ENCODE measurements around the gene ZDHHC14. TPM values are rescaled to one million over a fixed set of nuclear protein-coding genes. Genes with fewer than 3 reads are reported as not detected.
"Not testable (repeated sequence)": the region's sequence is repeated elsewhere in the genome, so short reads cannot be mapped to it uniquely, and the experiment has no call there.

ZDHHC14 gene
- total RNA-seq, 1 donor from 2014 or later = 3.1 TPM

GRCh38 chr6:157407646-157408045 is 26.7 kb downstream of the ZDHHC14 start:
- ATAC-seq = no peak

GRCh38 chr6:157408427-157408826 is 27.4 kb downstream of the ZDHHC14 start:
- ATAC-seq = not testable (repeated sequence)

DNA sequence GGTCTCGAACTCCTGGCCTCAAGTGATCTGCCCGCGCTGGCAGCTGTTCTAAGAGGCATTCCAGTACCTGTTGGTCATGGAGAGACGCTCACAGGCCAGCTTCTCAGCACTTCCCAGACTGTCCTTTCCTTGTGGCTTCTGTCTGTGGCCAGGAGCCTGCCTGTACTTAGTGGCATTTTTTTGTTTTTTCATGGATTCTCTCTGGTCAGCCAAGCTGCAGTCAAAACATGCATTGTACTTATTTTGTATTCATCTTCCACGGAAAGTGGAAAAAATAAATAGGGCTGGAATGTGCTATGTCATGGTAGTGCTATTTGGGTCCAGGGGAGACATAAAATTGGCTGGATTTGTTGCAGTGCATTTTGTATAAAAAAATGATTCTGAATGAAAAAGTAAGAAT is 29.1 kb downstream of the ZDHHC14 start:
- no peak for ATAC-seq

GRCh38 chr6:157411368-157411767 is 30.4 kb downstream of the ZDHHC14 start:
- ATAC-seq = no peak

- no peak for ATAC-seq
Observed at GRCh38 chr6:157412791-157413190, 31.8 kb downstream of the ZDHHC14 start.

GRCh38 chr6:157420497-157420896 is 39.5 kb downstream of the ZDHHC14 start:
- no peak for ATAC-seq

- no peak for ATAC-seq
Observed at GRCh38 chr6:157424491-157425020, 43.6 kb downstream of the ZDHHC14 start.

GRCh38 chr6:157427969-157428368 is 47.0 kb downstream of the ZDHHC14 start:
- ATAC-seq = no peak

- peak; percentile 73 for ATAC-seq
Observed at GRCh38 chr6:157428427-157429202, 47.6 kb downstream of the ZDHHC14 start.

- no peak for ATAC-seq
Observed at GRCh38 chr6:157429248-157429647, 48.3 kb downstream of the ZDHHC14 start.

GRCh38 chr6:157430834-157431233 is 49.8 kb downstream of the ZDHHC14 start:
- ATAC-seq = no peak

- no peak for ATAC-seq
Observed at GRCh38 chr6:157432231-157432891, 51.4 kb downstream of the ZDHHC14 start.

DNA sequence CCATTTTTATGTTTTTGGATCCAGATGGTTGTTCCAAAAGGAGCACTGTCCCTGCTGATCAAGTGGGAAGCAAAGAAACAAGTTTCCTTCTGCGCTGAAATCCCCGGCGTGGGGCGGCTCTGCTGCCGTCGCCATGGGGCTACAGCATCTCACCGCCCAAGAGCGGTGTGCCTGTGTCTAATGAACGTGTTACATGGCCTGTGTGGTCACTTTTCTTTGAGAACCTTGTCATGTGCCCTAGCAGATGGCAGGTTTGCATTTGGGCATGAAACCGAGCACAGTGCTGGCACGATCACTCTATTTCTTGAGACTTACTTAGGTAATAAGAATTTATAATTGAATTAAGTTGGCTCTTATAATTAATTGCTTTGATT is 51.9 kb downstream of the ZDHHC14 start:
- ATAC-seq = no peak

DNA sequence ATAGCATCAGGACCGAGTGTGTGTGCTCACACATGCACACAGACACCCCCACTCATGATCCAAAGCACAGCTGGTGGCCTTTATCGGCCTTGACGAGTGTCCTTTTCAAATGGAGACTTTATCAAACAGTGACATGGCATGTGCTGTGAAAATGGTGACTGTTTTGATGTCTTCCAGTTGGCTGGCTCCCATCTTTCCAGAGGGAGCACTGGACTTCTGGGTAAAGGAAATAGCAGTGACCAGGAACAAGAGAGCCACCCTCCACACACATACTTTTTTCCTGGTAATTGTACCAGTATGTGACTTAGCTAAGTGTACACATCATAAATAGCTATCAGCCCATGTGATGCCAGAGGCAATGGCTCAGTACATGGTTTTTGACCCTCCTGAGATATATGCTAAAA is 52.7 kb downstream of the ZDHHC14 start:
- no peak for ATAC-seq

GRCh38 chr6:157434349-157435033 is 53.5 kb downstream of the ZDHHC14 start:
- no peak for ATAC-seq

GRCh38 chr6:157436219-157436943 is 55.4 kb downstream of the ZDHHC14 start:
- no peak for ATAC-seq

GRCh38 chr6:157436944-157437336 is 56.0 kb downstream of the ZDHHC14 start:
- ATAC-seq = no peak

GRCh38 chr6:157438611-157439111 is 57.7 kb downstream of the ZDHHC14 start:
- ATAC-seq = no peak

- ATAC-seq = no peak
Observed at GRCh38 chr6:157440171-157440570, 59.2 kb downstream of the ZDHHC14 start.

DNA sequence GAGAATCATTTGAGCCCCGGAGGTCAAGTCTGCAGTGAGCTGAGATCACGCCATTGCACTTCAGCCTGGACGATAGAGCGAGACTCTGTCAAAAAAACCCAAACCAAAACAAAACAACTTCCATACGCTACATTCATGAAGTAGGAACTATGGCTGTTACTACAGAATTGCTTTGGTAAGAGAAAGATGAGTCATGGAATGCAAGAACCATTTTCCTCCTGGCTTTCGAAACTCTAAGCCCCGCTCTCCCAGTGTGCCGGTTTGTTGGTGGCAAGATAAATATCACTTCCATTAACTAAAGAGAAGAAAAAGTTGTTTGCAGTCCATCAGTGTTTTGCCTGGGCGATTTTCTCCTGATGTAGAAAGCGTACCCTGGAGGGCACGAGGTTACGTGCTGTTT is 61.3 kb downstream of the ZDHHC14 start:
- ATAC-seq = no peak

DNA sequence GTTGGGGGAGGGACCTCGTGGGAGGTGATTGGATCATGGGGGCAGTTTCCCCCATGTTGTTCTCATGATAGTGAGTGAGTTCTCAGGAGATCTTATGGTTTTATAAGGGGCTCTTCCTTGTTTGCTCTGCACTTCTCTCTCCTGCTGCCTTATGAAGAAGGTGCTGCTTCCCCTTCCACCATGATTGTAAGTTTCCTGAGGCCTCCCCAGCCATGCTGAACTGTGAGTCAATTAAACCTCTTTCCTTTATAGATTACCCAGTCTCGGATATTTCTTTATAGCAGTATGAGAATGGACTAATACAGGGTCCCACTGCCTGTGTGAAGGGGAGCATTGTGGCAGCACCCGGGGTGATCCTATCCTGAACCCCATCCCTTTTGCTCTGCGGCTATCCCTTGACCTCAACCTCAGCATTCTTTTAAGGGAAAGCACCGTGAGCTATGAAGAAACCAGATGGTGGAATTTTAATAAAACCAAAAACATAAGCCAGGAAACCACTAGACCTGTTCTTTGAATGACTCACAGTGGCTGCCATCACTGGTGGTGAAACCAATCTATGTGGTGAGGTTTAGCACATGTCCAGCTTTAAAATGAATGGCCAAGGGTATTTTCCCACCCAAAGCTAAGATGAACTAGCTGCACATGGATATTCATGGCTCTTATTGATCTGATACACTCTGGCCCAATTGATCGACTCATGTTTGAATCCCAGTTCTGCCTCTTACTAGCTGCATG is 62.2 kb downstream of the ZDHHC14 start:
- no peak for ATAC-seq
